GM23248 (cell line): Measurements from ENCODE around the gene FBXW10. TPM values are rescaled to one million over a fixed set of nuclear protein-coding genes. Genes with fewer than 3 reads are reported as not detected.

Source experiments
- polyA plus RNA-seq: library from polyadenylated mRNA; unstranded; fragments of >200 nt; fragmentation: Nextera tagmentation; extraction: Ambion mirVana; gene quantifications from 2 replicates; pipeline ENCODE4 v1.2.1, GENCODE V29; 2016
- small RNA-seq: library from RNA; depleted of rRNA; stranded (forward); fragments of <200 nt; gene quantifications from one replicate; pipeline ENCODE3, GENCODE V24; 2014; ENCODE audit warnings: low read depth, low replicate concordance
- total RNA-seq: library from RNA; depleted of rRNA; stranded (reverse); fragments of >200 nt; shearing (Covaris generic); gene quantifications from 2 replicates; pipeline ENCODE4 v1.2.3, GENCODE V29; 2014; rRNA removed

The FBXW10 gene
- total and polyA plus RNA-seq, 2 experiments from 2014 or later, result 0.11 TPM; not detected in 1

Small RNAs within 50 kb of the gene (small RNA-seq; reads per million reads assigned to genes)
- not detected for gene AC026271.4

Other genes starting within 250 kb of the FBXW10 start
- not detected in 2 replicates for gene TBC1D28, start 99.7 kb upstream of the FBXW10 start, total RNA-seq
- not detected in 2 replicates for gene TBC1D28, start 99.7 kb upstream of the FBXW10 start, polyA plus RNA-seq
- 5.8 and 11.5 TPM in 2 replicates for gene FOXO3B, start 61.7 kb upstream of the FBXW10 start, total RNA-seq
- 1.2 and 1.8 TPM in 2 replicates for gene FOXO3B, start 61.7 kb upstream of the FBXW10 start, polyA plus RNA-seq
- 55.0 and 80.7 TPM in 2 replicates for gene TVP23B, start 37.1 kb downstream of the FBXW10 start, total RNA-seq
- 81.9 and 82.0 TPM in 2 replicates for gene TVP23B, start 37.1 kb downstream of the FBXW10 start, polyA plus RNA-seq
- 23.5 and 25.0 TPM in 2 replicates for gene PRPSAP2, start 114.1 kb downstream of the FBXW10 start, total RNA-seq
- 19.4 and 20.6 TPM in 2 replicates for gene PRPSAP2, start 114.1 kb downstream of the FBXW10 start, polyA plus RNA-seq
- not detected in 2 replicates for gene SLC5A10, start 208.1 kb downstream of the FBXW10 start, total RNA-seq
- 0.10 TPM in 1 of 2 replicates, not detected in the other for gene SLC5A10, start 208.1 kb downstream of the FBXW10 start, polyA plus RNA-seq